ENCODE results near the gene JSRP1.

The JSRP1 gene

GRCh38 chr19:2252055-2252796, 4.0 kb downstream of the JSRP1 start:
- Histone ChIP-seq H3K9me3 (ENCODE audit: control insufficient read depth, insufficient read depth, low read depth, low read length) (no peaks in the 10 kb centered on the region), H3K4me3 (ENCODE audit: low read depth, low read length) (no peak overlapping the region), H3K4me1 (ENCODE audit: control insufficient read depth, insufficient read depth, low read length) (no peaks in the 10 kb centered on the region), H3K27ac (ENCODE audit: extremely low read depth, low read depth, low read length) (no peak overlapping the region), H3K36me3 (ENCODE audit: control insufficient read depth in 2 of 2, insufficient read depth in 1 of 2, low read length in 2 of 2) (peaks cover 0 to 18% of the 10 kb centered on the region in 2 experiments; a peak in 1 of 3 replicates)
- CTCF ChIA-PET: interaction anchor here (1.0 kb wide), 1 partner anchor 22 kb away, joined by 3 read pairs; no protein-coding TSS in a partner anchor
- POLR2A ChIA-PET: no interaction called here
- no peak for TF ChIP-seq KLF16 (tag by site-specific recombination; IDR thresholded peaks at IDR 0.05)
- no peak for TF ChIP-seq KLF9 (tag by site-specific recombination; IDR thresholded peaks at IDR 0.05; ENCODE audit: low read depth)
- TF ChIP-seq ZNF560 (tag by site-specific recombination; IDR thresholded peaks at IDR 0.05; ENCODE audit: borderline replicate concordance): no peak
- no peak for TF ChIP-seq ZXDB (tag by site-specific recombination; IDR thresholded peaks at IDR 0.05)
- no peak for TF ChIP-seq SCRT2 (tag by site-specific recombination; IDR thresholded peaks at IDR 0.05)
- no peak for TF ChIP-seq OVOL3 (tag by site-specific recombination; IDR thresholded peaks at IDR 0.05)
- no peak for TF ChIP-seq YY2 (tag by site-specific recombination; IDR thresholded peaks at IDR 0.05)
- no peak for TF ChIP-seq ZNF280C (tag by site-specific recombination; IDR thresholded peaks at IDR 0.05)
- no peak for TF ChIP-seq ZNF202 (tag by site-specific recombination; IDR thresholded peaks at IDR 0.05; ENCODE audit: borderline replicate concordance)
- TF ChIP-seq ZNF768 (tag by site-specific recombination; IDR thresholded peaks at IDR 0.05): no peak
- no peak for TF ChIP-seq ZNF19 (tag by site-specific recombination; IDR thresholded peaks at IDR 0.05; ENCODE audit: low read depth)
- TF ChIP-seq ZNF654 (tag by site-specific recombination; IDR thresholded peaks at IDR 0.05; ENCODE audit: low read depth): no peak

GRCh38 chr19:2251106-2252054, 4.8 kb downstream of the JSRP1 start:
- H3K9me3 ChIP-seq (ENCODE audit: control insufficient read depth, insufficient read depth, low read depth, low read length): no peaks in the 10 kb centered on the region
- H3K36me3 ChIP-seq (ENCODE audit: control insufficient read depth in 2 of 2, insufficient read depth in 1 of 2, low read length in 2 of 2): peaks cover 0 to 26% of the 10 kb centered on the region in 2 experiments; a peak in 1 of 3 replicates
- ChIA-PET POLR2A (no interaction called here), CTCF (no interaction called here)
- no peaks in the 10 kb centered on the region for H3K4me1 ChIP-seq (ENCODE audit: control insufficient read depth, insufficient read depth, low read length)
- H3K4me3 ChIP-seq (ENCODE audit: low read depth, low read length): no peak overlapping the region
- H3K27ac ChIP-seq (ENCODE audit: extremely low read depth, low read depth, low read length): no peak overlapping the region
- TF ChIP-seq ZNF664 (tag by site-specific recombination; IDR thresholded peaks at IDR 0.05) (no peak), WT1 (tag by site-specific recombination; IDR thresholded peaks at IDR 0.05) (no peak), SCRT2 (tag by site-specific recombination; IDR thresholded peaks at IDR 0.05) (no peak), TCF7L2 (IDR thresholded peaks at IDR 0.05; ENCODE audit: borderline replicate concordance, low read depth, low read length) (no peak), HOXC10 (CRISPR knock-in tag; IDR thresholded peaks at IDR 0.05) (no peak), ZNF398 (tag by site-specific recombination; IDR thresholded peaks at IDR 0.05) (no peak), ZNF37A (tag by site-specific recombination; IDR thresholded peaks at IDR 0.05) (no peak)
- TF ChIP-seq, protein P1, sequence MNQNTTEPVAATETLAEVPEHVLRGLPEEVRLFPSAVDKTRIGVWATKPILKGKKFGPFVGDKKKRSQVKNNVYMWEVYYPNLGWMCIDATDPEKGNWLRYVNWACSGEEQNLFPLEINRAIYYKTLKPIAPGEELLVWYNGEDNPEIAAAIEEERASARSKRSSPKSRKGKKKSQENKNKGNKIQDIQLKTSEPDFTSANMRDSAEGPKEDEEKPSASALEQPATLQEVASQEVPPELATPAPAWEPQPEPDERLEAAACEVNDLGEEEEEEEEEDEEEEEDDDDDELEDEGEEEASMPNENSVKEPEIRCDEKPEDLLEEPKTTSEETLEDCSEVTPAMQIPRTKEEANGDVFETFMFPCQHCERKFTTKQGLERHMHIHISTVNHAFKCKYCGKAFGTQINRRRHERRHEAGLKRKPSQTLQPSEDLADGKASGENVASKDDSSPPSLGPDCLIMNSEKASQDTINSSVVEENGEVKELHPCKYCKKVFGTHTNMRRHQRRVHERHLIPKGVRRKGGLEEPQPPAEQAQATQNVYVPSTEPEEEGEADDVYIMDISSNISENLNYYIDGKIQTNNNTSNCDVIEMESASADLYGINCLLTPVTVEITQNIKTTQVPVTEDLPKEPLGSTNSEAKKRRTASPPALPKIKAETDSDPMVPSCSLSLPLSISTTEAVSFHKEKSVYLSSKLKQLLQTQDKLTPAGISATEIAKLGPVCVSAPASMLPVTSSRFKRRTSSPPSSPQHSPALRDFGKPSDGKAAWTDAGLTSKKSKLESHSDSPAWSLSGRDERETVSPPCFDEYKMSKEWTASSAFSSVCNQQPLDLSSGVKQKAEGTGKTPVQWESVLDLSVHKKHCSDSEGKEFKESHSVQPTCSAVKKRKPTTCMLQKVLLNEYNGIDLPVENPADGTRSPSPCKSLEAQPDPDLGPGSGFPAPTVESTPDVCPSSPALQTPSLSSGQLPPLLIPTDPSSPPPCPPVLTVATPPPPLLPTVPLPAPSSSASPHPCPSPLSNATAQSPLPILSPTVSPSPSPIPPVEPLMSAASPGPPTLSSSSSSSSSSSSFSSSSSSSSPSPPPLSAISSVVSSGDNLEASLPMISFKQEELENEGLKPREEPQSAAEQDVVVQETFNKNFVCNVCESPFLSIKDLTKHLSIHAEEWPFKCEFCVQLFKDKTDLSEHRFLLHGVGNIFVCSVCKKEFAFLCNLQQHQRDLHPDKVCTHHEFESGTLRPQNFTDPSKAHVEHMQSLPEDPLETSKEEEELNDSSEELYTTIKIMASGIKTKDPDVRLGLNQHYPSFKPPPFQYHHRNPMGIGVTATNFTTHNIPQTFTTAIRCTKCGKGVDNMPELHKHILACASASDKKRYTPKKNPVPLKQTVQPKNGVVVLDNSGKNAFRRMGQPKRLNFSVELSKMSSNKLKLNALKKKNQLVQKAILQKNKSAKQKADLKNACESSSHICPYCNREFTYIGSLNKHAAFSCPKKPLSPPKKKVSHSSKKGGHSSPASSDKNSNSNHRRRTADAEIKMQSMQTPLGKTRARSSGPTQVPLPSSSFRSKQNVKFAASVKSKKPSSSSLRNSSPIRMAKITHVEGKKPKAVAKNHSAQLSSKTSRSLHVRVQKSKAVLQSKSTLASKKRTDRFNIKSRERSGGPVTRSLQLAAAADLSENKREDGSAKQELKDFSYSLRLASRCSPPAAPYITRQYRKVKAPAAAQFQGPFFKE (tag by site-specific recombination; IDR thresholded peaks at IDR 0.05; ENCODE audit: borderline replicate concordance): no peak
- TF ChIP-seq, protein P2, sequence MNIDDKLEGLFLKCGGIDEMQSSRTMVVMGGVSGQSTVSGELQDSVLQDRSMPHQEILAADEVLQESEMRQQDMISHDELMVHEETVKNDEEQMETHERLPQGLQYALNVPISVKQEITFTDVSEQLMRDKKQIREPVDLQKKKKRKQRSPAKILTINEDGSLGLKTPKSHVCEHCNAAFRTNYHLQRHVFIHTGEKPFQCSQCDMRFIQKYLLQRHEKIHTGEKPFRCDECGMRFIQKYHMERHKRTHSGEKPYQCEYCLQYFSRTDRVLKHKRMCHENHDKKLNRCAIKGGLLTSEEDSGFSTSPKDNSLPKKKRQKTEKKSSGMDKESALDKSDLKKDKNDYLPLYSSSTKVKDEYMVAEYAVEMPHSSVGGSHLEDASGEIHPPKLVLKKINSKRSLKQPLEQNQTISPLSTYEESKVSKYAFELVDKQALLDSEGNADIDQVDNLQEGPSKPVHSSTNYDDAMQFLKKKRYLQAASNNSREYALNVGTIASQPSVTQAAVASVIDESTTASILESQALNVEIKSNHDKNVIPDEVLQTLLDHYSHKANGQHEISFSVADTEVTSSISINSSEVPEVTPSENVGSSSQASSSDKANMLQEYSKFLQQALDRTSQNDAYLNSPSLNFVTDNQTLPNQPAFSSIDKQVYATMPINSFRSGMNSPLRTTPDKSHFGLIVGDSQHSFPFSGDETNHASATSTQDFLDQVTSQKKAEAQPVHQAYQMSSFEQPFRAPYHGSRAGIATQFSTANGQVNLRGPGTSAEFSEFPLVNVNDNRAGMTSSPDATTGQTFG (tag by site-specific recombination; IDR thresholded peaks at IDR 0.05; ENCODE audit: borderline replicate concordance): no peak

Measured in HEK293 (cell line).